GM18507 (cell line): ENCODE data around the gene ZNF354B.
"Not testable (repeated sequence)": the region's sequence is repeated elsewhere in the genome, so short reads cannot be mapped to it uniquely, and the experiment has no call there.

Experiments
- DNase-seq: peaks from one replicate; pipeline ENCODE4 v3.0.0; 2011; ENCODE audit warnings: low read depth; ENCODE audit not compliant: insufficient read length; ENCODE audit errors: extremely low spot score
- FAIRE-seq: peaks from 2 replicates; lab custom pipeline; 2011; peaks lifted over from hg19 to GRCh38; lab: Jason Lieb, UNC

The ZNF354B gene

DNA sequence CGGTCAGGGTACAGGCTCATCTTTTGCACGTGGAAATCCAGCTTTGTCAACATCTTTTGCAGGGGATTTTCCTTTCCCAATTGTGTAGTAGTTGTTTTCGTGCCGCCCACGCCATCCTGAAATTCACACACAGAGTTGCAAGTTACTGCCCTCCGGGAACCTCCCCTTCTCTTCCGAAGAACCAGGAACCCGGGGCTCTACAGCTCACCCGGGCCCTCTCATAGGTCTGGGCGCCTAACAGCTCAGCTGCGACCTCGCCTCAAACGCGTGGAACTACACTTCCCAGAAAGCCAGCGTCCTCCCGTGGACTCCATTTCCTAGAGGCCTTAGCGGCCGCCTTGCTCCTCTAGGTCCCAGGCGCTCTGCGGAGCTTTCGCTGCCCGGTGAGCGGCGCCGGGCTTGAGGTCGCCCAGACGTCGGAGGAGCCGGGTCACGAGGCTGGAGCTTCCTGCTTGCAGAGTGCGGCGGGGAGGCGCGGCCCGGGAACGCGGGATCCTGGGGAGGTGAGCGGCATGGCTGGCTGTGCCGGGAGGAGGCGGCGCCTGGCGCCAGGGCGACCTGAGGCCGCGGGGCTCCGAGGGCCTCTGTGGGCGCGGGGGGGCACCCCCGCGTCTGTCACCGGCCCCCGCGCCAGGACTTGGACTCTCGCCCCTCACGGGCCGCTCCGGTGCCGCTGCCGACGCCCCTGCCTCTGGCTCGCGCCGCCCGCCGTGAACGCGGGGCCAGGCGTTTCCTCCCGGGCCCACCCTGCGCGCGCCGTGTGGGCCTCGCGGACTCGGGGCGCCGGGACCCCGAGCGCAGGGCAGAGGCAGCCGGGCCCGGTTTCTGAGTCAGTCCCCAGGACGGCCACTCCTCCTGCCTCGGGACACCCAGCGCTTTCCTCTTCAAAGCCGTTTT lies at the start of gene ZNF354B:
TSS of gene ZNF354B (plus strand) at position 329 of the 897 bp plus-strand sequence. CDS start 1,095 bp downstream, outside the sequence.
- DNase-seq (peak; percentile 81), FAIRE-seq (peak; percentile 88)

DNA sequence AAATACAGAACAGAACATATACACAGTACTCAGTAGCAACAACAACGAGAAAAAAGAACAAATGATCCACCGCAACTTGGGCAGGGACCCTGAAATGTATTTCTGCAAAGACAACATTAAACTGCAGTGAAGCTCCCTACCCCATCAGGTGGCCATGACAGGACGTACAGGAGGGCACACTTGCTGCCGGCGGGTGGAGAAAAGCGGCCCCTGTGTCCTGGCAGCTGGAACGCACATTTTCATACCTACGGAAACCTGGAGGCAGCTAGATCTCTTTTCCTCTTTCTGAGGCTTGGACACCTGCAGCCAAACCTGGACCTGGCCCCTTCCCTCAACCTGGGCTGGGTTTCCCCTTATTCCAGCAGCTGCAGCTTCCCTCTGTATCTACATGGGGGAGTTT lies 42.2 kb upstream of the ZNF354B start:
- FAIRE-seq: no peak
- no peak for DNase-seq

DNA sequence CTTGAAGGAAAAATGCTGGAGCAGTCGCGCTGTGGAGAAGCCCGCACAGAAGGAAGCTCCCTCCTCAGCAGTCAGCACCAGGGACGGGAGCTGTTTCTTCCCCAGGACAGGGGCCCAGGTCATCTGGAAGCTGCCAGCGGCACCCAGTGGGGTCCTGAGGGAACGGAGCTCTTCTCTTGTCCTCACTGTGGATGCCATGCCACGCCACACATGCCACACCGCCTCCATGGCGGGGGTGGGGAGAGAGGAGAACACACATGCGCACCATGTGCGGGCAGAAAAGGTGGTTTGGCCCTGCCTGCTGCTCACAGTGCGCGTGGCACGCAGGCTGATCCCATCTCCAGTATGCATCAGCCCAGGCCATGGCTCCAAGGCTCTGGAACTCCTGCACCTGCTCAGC lies 41.7 kb upstream of the ZNF354B start:
- FAIRE-seq (no peak), DNase-seq (no peak)

DNA sequence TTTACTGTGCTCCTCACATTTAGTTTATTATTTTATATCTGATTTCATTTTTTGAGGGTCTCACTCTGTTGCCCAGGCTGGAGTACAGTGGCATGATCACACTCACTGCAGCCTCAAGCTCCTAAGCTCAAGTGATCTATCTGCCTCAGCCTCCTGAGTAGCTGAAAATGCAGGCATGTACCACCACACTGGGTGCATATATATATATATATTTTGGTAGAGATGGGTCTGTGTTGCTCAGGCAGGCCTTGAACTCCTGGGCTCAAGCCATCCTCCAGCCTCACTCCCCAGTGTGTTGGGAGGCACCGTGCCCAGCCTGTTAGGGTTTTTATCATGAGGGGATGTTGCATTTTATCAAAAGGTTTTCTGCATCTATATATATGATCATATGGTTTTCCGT lies 39.8 kb upstream of the ZNF354B start:
- FAIRE-seq (no peak), DNase-seq (no peak)

- FAIRE-seq: no peak
- DNase-seq: no peak
Observed at GRCh38 chr5:178825444-178825843, 34.3 kb upstream of the ZNF354B start.

DNA sequence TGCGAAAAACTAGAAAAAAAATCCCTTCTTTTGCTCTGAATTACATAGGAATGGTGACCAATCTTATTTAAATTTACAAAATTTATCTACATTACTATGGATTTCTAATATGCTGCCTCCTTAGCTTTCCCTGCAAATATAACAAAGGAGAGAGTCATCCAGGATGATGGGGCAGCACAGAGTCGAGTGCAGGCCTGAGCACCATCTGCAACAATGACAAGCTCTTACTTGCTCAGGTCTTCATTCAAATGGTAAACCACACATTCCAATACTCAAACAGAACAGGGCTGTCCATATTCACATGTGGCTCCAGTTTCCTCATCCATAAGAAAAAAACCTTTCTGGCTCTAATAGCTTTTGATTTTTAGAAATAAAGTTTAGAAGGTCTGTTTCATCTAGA lies 33.5 kb upstream of the ZNF354B start:
- no peak for FAIRE-seq
- DNase-seq: no peak

DNA sequence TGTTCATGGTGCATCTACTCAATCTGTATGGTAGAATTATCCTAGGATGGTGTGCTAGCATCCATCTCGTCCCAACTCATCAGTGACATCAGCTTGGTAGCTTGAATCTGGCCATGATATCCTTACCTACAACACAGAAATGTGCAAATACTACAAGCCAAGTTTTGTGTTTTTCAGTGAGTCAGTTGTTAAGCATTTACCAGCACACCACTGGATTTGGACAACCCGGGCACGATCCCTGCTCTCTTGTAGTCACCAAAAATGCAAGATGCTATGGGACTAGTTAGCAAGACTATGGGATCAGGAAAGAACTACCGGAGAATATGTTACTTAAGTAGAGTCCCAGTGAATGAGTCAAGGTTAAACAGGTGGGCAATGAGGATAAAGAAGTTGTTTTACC lies 32.1 kb upstream of the ZNF354B start:
- FAIRE-seq (no peak), DNase-seq (no peak)

DNA sequence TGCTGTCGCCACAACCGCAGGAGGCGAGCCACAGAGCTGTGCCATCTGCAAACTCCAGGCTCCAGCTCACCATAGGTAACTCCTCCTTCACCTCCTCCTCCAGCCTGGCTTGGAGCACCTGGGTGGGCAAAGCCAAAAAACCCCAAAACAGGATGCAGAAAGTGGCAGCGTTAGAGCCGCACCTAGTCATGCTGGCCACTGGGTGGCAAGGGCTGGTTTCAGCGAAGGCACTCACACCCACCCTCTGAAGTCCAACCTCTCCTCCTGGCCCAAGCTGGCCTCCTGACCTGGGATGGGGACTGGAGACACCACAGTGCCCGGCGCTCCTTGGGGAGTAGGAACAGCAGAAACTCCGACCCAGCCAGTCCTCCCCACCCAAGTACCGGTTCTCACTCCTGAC lies 28.7 kb upstream of the ZNF354B start:
- FAIRE-seq: no peak
- DNase-seq: no peak

DNA sequence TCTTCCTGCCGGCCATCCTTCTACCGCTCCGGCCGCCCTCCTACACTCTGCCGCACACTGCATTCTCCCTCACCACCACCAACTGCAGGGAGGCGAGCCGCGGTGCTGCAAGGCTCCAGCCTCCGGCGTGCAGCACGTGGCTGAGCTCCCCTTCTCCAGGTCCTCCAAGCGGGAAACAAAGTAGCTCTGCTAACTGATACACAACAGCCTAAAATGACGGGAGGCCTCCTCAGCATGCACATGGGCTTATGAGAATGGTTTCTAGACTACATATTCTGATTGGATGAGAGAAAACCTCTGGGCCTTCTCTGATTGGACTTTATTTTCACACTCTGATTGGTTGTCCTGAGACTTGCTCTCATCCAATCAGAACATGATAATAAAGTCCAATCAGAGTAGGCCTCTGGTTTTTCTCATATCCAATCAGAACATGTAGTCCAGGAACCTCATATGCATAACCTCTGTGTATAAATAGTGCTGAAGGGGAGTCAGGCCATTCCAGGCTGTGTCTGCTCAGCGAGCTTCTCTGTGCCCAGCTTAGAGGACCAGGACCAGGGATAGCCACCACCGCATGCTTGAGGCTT lies 27.0 kb upstream of the ZNF354B start:
- DNase-seq (no peak), FAIRE-seq (no peak)

- DNase-seq (no peak), FAIRE-seq (no peak)
Observed at GRCh38 chr5:178836628-178837027, 23.1 kb upstream of the ZNF354B start.

- not testable (repeated sequence) for DNase-seq, FAIRE-seq
Observed at GRCh38 chr5:178838695-178839318, 20.9 kb upstream of the ZNF354B start.

DNA sequence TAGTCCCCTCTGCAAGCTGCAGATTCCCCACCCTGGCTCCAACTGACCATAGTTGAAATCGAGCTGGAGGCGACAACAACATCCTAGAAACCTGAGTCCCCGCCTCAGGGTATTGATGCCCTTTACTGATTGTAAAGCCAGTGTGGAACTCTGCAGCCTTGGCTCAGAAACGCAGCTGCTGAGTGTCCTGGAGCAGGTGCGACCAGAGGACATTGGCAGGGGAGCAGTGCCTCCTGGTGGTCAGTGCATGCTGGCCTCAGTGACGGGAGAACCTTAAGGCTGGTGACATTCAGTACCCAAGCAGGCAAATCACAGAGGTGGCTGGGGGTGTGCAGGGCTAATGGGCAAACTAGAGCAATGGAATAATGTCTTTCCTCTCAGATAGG lies 20.4 kb upstream of the ZNF354B start:
- no peak for FAIRE-seq
- no peak for DNase-seq

DNA sequence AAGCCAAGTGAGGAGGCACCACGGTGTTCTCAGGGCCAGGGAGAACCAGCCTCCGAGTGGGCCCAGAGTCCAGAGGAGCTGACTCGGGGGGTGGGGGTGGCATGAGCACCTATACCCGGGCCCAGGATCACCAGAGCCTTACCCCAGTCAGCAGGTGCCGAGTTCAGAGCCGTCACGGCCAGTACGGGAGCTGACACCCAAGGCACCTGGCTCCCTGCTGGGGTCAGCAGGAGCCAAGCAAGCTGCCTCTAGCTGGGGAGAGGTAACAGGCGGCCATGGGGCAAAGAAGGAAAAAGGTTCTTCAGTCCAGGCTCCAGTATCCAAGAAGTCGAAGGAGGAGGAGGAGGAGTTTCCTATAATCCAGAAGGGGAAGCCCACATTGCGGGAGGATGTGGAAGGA lies 19.4 kb upstream of the ZNF354B start:
- DNase-seq, FAIRE-seq: not testable (repeated sequence)

GRCh38 chr5:178849316-178849715 lies 10.4 kb upstream of the ZNF354B start:
- FAIRE-seq: no peak

GRCh38 chr5:178851951-178852350 lies 7.8 kb upstream of the ZNF354B start:
- no peak for FAIRE-seq
- no peak for DNase-seq

More at GRCh38 chr5:178849316-178849715, 10.4 kb upstream of the ZNF354B start:
- DNase-seq: no peak

DNA sequence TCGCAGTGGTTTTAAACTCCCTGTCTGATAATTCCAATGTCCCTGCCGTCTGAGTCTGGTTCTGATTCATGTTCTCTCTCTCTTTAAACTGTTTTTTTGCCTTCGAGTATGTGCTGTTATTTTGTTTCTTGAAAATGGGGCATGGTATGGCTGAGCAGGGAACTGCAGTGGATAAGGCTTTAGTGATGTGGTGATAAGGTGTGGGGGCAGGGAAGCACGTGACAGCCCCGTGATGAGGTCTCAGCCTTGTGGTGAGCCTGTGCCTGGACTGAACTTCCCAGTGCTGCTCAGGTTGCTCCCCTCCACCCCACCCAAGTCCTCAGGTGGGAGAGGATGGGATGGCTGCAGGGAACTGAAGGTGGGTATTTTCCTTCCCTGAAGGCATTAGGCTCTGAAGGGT lies 5.5 kb upstream of the ZNF354B start:
- FAIRE-seq: no peak
- DNase-seq: no peak

DNA sequence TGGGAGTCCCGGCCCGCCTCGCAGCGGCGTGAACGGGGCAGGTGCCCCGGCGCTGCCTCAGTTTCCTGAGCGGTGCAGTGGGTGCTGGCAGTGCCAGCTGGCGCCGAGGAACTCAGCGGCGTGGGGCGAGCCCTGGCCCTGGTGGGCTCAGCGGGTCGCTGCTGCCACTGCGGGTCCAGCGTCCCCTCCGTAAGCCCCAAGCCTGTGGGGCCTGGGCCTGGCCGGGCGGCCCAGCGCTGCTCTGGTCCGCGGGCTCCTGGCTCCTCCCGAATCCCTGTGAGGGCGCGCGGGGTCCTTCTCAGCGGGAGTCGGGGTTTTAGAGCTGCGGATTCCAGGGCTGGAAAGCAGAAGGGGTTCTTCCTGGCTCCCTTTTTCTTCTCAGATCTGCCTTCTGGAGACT lies 862 bp downstream of the ZNF354B start:
- not testable (repeated sequence) for DNase-seq, FAIRE-seq

GRCh38 chr5:178861627-178862026 lies 1.9 kb downstream of the ZNF354B start:
- FAIRE-seq (no peak), DNase-seq (no peak)

DNA sequence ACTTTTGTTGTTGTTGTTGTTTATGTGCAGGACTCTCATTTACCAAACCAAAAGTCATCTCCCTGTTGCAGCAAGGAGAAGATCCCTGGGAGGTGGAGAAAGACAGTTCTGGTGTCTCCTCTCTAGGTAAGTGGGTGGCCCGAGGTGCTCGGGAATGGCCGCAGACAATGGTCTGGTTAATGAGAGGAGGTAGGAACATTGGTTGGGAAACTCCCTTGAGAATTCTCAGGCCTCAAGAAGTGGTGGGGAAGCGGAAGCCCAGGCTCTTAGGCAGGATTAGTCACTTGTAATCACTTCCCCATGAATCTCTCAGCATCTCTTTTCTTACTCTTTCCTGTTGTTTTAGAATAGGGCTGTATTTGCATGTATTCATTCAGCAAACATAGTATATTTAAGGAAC lies 7.2 kb downstream of the ZNF354B start:
- FAIRE-seq (no peak), DNase-seq (no peak)

- no peak for DNase-seq
Observed at GRCh38 chr5:178869577-178869976, 9.8 kb downstream of the ZNF354B start.

DNA sequence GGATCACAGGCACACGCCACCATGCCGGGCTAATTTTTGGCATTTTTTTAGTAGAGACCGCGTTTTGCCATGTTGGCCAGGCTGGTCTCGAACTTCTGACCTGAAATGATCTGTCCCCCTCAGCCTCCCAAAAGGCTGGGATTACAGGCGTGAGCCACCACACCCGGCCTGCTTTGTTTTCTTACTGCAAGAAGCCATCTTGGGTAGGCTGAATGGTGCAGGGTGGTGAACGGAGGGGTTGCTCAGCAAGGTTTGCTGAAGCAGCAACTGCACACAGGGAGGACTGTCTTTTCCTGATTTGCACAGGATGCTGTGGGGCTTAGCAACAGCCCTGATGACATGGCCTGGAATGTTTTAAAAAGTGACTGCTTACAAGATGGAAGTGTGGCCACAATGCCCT lies 10.7 kb downstream of the ZNF354B start:
- FAIRE-seq (no peak), DNase-seq (no peak)

More at GRCh38 chr5:178869577-178869976, 9.8 kb downstream of the ZNF354B start:
- FAIRE-seq: no peak
